ENCODE measurements around the gene SLC25A12. TPM values are rescaled to one million over a fixed set of nuclear protein-coding genes. Genes with fewer than 3 reads are reported as not detected.
"Not testable (repeated sequence)": the region's sequence is repeated elsewhere in the genome, so short reads cannot be mapped to it uniquely, and the experiment has no call there.

SLC25A12 gene
- total RNA-seq, 1 donor from 2014 or later: 110 TPM

GRCh38 chr2:171913517-171913916 lies 19.5 kb upstream of the SLC25A12 start:
- no peak for DNase-seq
- TF ChIP-seq CTCF (IDR thresholded peaks at IDR 0.05; ENCODE audit: borderline replicate concordance): no peak
- Histone ChIP-seq H3K9me3 (replicated peaks) (no peaks in the 10 kb centered on the region), H3K36me3 (no peaks in the 10 kb centered on the region), H3K27me3 (ENCODE audit: low read depth) (no peaks in the 10 kb centered on the region), H3K4me1 (no peaks in the 10 kb centered on the region), H3K27ac (replicated peaks) (no peak overlapping the region), H3K4me3 (no peak overlapping the region)
- intact Hi-C loops (cut with micrococcal nuclease): no loop called here

- Histone ChIP-seq H3K36me3 (no peaks in the 10 kb centered on the region), H3K9me3 (replicated peaks) (no peaks in the 10 kb centered on the region), H3K4me1 (no peaks in the 10 kb centered on the region), H3K27me3 (ENCODE audit: low read depth) (no peaks in the 10 kb centered on the region), H3K4me3 (no peak overlapping the region), H3K27ac (replicated peaks) (no peak overlapping the region)
- no peak for TF ChIP-seq CTCF (IDR thresholded peaks at IDR 0.05; ENCODE audit: borderline replicate concordance)
- intact Hi-C loops (cut with micrococcal nuclease): no loop called here
- no peak for DNase-seq
These were observed 16.4 kb upstream of the SLC25A12 start for GRCh38 chr2:171910494-171910893.

GRCh38 chr2:171909266-171909665 lies 15.2 kb upstream of the SLC25A12 start:
- H3K9me3 ChIP-seq (replicated peaks): no peaks in the 10 kb centered on the region
- H3K27ac ChIP-seq (replicated peaks): no peak overlapping the region
- intact Hi-C loops (cut with micrococcal nuclease): no loop called here
- no peaks in the 10 kb centered on the region for H3K27me3 ChIP-seq (ENCODE audit: low read depth)
- no peaks in the 10 kb centered on the region for H3K36me3 ChIP-seq
- H3K4me1 ChIP-seq: no peaks in the 10 kb centered on the region
- no peak overlapping the region for H3K4me3 ChIP-seq
- DNase-seq: no peak
- no peak for TF ChIP-seq CTCF (IDR thresholded peaks at IDR 0.05; ENCODE audit: borderline replicate concordance)

- no peaks in the 10 kb centered on the region for H3K4me1 ChIP-seq
- H3K9me3 ChIP-seq (replicated peaks): no peaks in the 10 kb centered on the region
- H3K4me3 ChIP-seq: no peak overlapping the region
- no peak overlapping the region for H3K27ac ChIP-seq (replicated peaks)
- H3K27me3 ChIP-seq (ENCODE audit: low read depth): no peaks in the 10 kb centered on the region
- intact Hi-C loops (cut with micrococcal nuclease): no loop called here
- no peaks in the 10 kb centered on the region for H3K36me3 ChIP-seq
- DNase-seq: no peak
- TF ChIP-seq CTCF (IDR thresholded peaks at IDR 0.05; ENCODE audit: borderline replicate concordance): no peak
These were observed 14.2 kb upstream of the SLC25A12 start for GRCh38 chr2:171908235-171908634.

GRCh38 chr2:171902840-171903420 lies 8.9 kb upstream of the SLC25A12 start:
- TF ChIP-seq CTCF (IDR thresholded peaks at IDR 0.05; ENCODE audit: borderline replicate concordance): no peak
- H3K9me3 ChIP-seq (replicated peaks): peaks cover 6% of the 10 kb centered on the region
- intact Hi-C loops (cut with micrococcal nuclease): no loop called here
- no peak overlapping the region for H3K27ac ChIP-seq (replicated peaks)
- no peaks in the 10 kb centered on the region for H3K36me3 ChIP-seq
- no peaks in the 10 kb centered on the region for H3K27me3 ChIP-seq (ENCODE audit: low read depth)
- peaks cover under 1% of the 10 kb centered on the region for H3K4me1 ChIP-seq
- H3K4me3 ChIP-seq: no peak overlapping the region
- DNase-seq: no peak

GRCh38 chr2:171899623-171900282 lies 5.7 kb upstream of the SLC25A12 start:
- H3K4me1 ChIP-seq; intact Hi-C loops (cut with micrococcal nuclease); H3K9me3 ChIP-seq (replicated peaks); H3K36me3 ChIP-seq; DNase-seq; H3K27me3 ChIP-seq (ENCODE audit: low read depth); H3K27ac ChIP-seq (replicated peaks); H3K4me3 ChIP-seq: not testable (repeated sequence)
